ENCODE measurements around the gene PTTG1IP.

DNA sequence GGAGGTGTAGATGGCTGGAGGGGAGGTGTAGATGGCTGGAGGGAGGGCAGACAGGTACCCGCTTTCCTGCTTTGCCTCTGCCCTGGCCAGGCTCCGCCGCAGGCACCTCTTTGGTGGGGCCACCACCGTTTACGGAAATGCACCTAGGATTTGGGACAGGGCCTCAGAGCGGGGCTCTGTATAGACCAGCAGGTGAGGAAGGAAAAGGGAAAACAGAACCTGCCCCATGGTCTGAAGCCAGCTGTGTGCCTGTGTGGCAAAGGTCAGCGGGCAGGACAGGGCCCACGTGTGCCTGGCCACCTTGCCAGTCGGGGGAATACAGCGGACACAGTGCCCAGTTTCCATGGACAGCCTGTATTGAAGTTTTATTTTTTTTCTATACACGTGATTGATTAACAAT lies 12.1 kb upstream of the PTTG1IP start:
- TF ChIP-seq, protein P1, sequence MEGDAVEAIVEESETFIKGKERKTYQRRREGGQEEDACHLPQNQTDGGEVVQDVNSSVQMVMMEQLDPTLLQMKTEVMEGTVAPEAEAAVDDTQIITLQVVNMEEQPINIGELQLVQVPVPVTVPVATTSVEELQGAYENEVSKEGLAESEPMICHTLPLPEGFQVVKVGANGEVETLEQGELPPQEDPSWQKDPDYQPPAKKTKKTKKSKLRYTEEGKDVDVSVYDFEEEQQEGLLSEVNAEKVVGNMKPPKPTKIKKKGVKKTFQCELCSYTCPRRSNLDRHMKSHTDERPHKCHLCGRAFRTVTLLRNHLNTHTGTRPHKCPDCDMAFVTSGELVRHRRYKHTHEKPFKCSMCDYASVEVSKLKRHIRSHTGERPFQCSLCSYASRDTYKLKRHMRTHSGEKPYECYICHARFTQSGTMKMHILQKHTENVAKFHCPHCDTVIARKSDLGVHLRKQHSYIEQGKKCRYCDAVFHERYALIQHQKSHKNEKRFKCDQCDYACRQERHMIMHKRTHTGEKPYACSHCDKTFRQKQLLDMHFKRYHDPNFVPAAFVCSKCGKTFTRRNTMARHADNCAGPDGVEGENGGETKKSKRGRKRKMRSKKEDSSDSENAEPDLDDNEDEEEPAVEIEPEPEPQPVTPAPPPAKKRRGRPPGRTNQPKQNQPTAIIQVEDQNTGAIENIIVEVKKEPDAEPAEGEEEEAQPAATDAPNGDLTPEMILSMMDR (conservative IDR thresholded peaks at IDR 0.05) = no peak
- TF ChIP-seq ZFX (IDR thresholded peaks at IDR 0.05) = no peak

All from C4-2B (cell line).